Fibroblast of mammary gland (primary cell): ENCODE results near the gene TEPSIN.

Source experiments
- DNase-seq: peaks from one replicate; pipeline ENCODE4 v3.0.0-alpha.2; 2010; ENCODE audit warnings: low read depth
- H3K4me3 ChIP-seq: 2 replicates; pipeline ENCODE4 v1.5.1; 2011; ENCODE audit warnings: low read depth, mild to moderate bottlenecking, low read length, moderate library complexity; ENCODE audit not compliant: control insufficient read depth
- TF ChIP-seq, protein P1 (sequence below): conservative IDR thresholded peaks from 2 replicates; pipeline ENCODE4 v1.5.1; 2011; ENCODE audit warnings: low read depth, low read length, inconsistent platforms; ENCODE audit not compliant: control insufficient read depth, insufficient read depth

TEPSIN gene

DNA sequence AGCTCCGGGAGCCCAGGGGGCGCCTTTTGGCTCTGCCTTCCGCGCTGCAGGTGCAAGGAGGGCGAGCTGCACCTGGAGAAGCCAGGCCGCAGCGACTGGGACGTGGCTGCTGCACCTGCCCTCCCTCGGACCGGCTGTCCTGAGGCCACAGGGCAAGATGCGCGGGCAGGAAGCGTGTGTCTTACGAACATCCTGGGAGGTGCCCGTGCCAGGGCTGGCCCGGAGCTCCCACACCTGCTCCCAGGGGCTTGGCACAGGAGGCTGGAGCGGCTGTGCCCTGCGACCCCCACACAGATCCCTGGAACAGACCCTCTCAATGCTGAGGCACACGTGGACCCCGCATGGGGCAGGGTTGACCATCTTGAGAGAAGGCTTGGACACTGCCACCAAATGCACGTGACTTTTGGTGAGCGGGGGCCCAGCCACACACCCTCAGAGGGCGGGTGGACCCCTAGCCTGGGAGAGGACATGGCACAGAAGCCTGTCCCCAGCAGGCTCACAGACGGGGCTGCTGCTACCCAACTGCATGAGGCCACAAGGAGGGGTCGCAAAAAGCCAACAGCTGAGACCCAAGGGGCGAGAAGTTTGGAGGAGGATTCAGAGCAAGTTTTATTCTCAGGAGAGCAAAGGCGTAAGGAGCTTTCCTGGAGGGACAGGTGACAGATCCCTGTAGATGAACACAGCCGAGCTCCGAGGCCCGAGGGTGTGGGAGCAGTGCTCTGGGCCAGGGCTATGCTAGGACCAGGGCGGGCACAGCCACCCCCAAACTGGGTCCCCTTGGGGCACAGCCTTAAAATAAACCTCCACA, 11.6 kb upstream of the TEPSIN start:
- TF ChIP-seq, protein P1, sequence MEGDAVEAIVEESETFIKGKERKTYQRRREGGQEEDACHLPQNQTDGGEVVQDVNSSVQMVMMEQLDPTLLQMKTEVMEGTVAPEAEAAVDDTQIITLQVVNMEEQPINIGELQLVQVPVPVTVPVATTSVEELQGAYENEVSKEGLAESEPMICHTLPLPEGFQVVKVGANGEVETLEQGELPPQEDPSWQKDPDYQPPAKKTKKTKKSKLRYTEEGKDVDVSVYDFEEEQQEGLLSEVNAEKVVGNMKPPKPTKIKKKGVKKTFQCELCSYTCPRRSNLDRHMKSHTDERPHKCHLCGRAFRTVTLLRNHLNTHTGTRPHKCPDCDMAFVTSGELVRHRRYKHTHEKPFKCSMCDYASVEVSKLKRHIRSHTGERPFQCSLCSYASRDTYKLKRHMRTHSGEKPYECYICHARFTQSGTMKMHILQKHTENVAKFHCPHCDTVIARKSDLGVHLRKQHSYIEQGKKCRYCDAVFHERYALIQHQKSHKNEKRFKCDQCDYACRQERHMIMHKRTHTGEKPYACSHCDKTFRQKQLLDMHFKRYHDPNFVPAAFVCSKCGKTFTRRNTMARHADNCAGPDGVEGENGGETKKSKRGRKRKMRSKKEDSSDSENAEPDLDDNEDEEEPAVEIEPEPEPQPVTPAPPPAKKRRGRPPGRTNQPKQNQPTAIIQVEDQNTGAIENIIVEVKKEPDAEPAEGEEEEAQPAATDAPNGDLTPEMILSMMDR: no peak
- no peak overlapping the region for H3K4me3 ChIP-seq

DNA sequence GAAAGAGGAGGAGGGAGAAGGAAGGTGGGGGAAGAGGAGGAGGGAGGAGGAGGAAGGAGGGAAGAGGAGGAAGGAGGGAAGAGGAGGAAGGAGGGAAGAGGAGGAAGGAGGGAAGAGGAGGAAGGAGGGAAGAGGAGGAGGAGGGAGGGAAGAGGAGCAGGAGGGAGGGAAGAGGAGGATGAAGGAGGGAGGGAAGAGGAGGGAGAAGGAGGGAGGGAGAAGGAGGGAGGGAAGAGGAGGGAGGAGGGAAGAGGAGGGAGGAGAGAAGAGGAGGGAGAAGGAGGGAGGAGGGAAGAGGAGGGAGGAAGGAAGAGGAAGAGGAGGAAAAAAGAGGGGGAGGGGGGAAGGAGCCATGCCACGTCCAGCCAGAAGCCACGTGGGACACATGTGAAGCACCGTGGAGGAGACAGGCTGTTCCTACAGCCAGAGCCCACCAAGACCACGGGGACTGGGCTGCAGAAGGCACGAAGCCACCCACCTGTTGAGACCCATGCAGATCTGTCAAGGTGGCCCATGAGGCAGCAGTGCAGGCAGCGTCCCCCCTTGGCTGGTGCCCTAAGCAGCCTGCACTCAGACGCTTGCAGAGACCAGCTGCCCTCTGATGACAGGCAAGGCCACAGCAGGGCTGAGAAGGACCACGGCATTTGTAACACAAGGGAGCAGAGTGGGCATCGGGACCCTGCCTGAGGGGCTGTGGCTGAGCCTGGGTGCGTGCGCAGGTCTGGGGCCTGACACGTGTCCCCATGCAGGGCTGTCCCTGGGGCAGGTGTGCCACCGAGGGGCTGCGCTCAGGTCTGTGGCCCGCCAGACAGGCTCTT, 10.6 kb upstream of the TEPSIN start:
- H3K4me3 ChIP-seq: no peak overlapping the region
- TF ChIP-seq, protein P1: no peak
- DNase-seq: peak; percentile 21

More for the DNA sequence above, 11.6 kb upstream of the TEPSIN start:
- no peak for DNase-seq

DNA sequence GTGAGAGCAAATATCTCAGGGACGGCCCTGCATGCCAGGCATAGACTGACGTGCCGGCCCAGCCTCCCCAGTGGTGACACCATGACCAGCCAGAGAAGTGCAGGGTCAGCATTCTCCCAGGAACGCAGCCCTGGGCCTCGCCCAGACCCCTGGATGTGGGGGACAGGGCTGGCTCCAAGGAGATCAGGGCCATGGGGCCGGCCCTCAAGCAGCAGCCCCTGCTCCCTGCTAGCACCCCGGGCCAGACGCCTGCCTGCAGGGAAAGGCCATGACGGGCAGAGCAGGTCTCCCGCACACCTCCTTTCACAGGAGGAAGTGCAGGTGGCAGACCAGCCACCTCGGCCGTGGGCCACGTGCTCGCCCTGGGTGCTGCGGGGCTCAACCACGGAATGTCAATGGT, 9.8 kb upstream of the TEPSIN start:
- H3K4me3 ChIP-seq: no peak overlapping the region
- TF ChIP-seq, protein P1: no peak
- DNase-seq: no peak

DNA sequence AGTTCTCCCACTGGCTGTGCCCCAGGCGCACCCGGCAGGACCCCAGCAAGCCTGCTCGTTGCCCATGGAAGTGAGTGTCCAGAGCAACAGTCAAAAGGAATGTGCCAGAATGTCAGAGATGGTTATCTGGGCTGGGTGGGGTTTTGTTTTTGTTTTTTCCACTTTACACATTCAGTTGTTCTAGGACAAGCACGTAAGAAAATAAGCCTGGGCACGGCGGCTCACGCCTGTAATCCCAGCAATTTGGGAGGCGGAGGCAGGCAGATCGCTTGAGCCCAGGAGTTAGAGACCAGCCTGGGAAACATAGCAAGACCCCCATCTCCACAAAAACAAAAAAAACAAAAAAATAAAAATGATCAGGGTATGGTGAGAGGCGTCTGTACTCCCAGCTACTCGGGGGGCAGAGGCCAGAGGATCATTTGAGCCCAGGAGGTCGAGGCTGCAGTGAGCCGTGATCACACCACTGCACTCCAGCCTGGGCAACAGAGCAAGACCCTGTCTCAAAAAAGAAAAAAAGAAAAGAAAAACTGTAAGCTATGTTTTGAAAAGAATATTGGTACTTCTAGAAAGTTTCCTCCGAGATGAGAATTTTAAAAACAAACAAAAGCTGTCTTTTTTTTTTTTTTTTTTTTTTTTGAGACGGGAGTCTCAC, 8.6 kb upstream of the TEPSIN start:
- TF ChIP-seq, protein P1: no peak
- no peak for DNase-seq
- no peak overlapping the region for H3K4me3 ChIP-seq

DNA sequence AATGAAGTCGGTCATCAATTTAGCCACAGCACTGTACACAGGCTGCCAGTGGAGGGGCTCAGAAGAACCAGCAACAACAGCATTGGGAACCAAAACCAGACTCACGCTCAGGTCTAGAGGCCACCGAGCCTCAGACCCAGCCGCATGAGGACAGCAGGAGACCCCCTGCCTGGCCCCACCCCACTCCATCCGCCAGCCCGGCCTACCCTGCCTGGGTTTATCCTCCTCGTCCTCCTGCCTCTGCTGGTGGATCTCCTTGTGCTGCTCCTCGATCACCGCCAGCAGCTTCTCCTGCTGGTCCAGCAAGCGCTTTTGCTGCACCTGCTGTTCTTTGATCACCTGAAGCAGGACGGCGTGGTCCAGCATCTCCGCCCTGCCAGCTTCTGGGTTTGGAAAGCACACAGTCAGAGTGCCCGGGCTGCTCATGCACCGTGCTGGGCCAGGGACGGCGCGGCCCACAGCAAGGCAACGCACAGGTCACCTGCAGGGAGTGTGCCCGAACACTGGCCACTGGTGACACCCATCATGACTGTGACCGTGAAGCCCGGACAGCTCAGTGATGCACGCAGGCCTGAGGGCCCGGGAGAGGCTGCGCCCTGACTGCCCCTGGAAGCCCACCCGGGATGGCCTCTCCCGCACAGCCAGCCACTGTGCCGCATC, 8.0 kb upstream of the TEPSIN start:
- TF ChIP-seq, protein P1: no peak
- DNase-seq: no peak
- no peak overlapping the region for H3K4me3 ChIP-seq

DNA sequence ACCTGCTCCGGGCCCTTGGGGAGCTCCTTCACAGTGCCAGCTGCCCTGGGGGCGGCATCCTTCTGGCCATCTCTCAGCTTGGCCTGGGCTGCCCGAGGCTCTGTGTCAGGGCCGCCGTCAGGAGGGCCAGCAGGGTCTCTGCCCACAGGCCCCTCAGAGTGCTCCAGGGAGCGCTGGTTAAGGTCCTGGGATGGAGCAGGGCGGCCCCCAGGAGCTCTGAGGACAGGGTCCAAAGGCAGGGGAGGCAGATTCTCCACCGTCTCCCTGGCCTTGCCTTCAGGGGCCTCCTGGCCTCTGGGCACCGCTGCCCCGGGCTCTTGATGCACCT, 7.5 kb upstream of the TEPSIN start:
- TF ChIP-seq, protein P1: no peak

More for the DNA sequence above, 7.5 kb upstream of the TEPSIN start:
- no peak for DNase-seq
- no peak overlapping the region for H3K4me3 ChIP-seq
